Liver (tissue), 9 donors: ENCODE results near the gene EML6. TPM values are rescaled to one million over a fixed set of nuclear protein-coding genes. Genes with fewer than 3 reads are reported as not detected.
A peak's percentile ranks its signal among the peaks of the same experiment; 100 is the strongest.

Source experiments
- DNase-seq: peaks from one replicate; pipeline ENCODE4 v3.0.0-alpha.2; 2017; ENCODE audit warnings: low spot score
- H3K27ac ChIP-seq, 2 donors: one replicate each; pipeline ENCODE4 v1.7.0; 2013; ENCODE audit warnings: inconsistent platforms in 2 of 2, low read length in 2 of 2, control low read depth in 1 of 2, low read depth in 1 of 2, mild to moderate bottlenecking in 1 of 2
- H3K27me3 ChIP-seq, 4 donors: one replicate each; pipeline versions ENCODE4 v1.6.1 to v1.7.0; 2013; ENCODE audit warnings: low read length in 3 of 4, inconsistent platforms in 1 of 4, mild to moderate bottlenecking in 1 of 4, moderate library complexity in 1 of 4; ENCODE audit not compliant: control insufficient read depth in 4 of 4, insufficient read depth in 4 of 4
- H3K36me3 ChIP-seq, 4 donors: one replicate each; pipeline versions ENCODE4 v1.6.1 to v1.7.0; 2013; ENCODE audit warnings: low read length in 3 of 4, mild to moderate bottlenecking in 3 of 4, low read depth in 1 of 4, moderate library complexity in 1 of 4; ENCODE audit not compliant: control insufficient read depth in 4 of 4, insufficient read depth in 3 of 4
- H3K4me1 ChIP-seq, 4 donors: one replicate each; pipeline versions ENCODE4 v1.6.1 to v1.7.0; 2013; ENCODE audit warnings: low read length in 3 of 4, mild to moderate bottlenecking in 3 of 4, moderate library complexity in 1 of 4; ENCODE audit not compliant: control insufficient read depth in 4 of 4, insufficient read depth in 4 of 4
- H3K4me3 ChIP-seq, 3 donors: one replicate each; pipeline versions ENCODE4 v1.6.1 to v1.7.0; 2013; ENCODE audit warnings: low read length in 3 of 3, control low read depth in 1 of 3, low read depth in 1 of 3, mild to moderate bottlenecking in 1 of 3
- H3K9ac ChIP-seq, 2 donors: one replicate each; pipeline ENCODE4 v1.7.0; 2013; ENCODE audit warnings: low read length in 2 of 2, mild to moderate bottlenecking in 2 of 2, moderate library complexity in 2 of 2, control low read depth in 1 of 2, low read depth in 1 of 2
- H3K9me3 ChIP-seq, 4 donors: one replicate each; pipeline versions ENCODE4 v1.6.1 to v1.7.0; 2013; ENCODE audit warnings: low read length in 3 of 4; ENCODE audit not compliant: control insufficient read depth in 4 of 4
- FOXA1 ChIP-seq: IDR thresholded peaks from 2 replicates; pipeline ENCODE4 v1.6.1; 2016; ENCODE audit warnings: antibody characterized with exemption
- GABPA ChIP-seq, 2 donors: IDR thresholded peaks in 1 of 2; conservative IDR thresholded peaks in 1 of 2; 2 replicates each; pipeline ENCODE4 v1.6.1; 2016; ENCODE audit warnings: antibody characterized with exemption in 2 of 2, mild to moderate bottlenecking in 1 of 2, moderate library complexity in 1 of 2
- HNF4A ChIP-seq, 2 donors: conservative IDR thresholded peaks; 2 replicates each; pipeline ENCODE4 v1.6.1; 2016; ENCODE audit warnings: antibody characterized with exemption in 2 of 2, mild to moderate bottlenecking in 2 of 2
- JUND ChIP-seq, 2 donors: IDR thresholded peaks; 2 replicates each; pipeline ENCODE4 v1.6.1; 2016; ENCODE audit warnings: antibody characterized with exemption in 2 of 2
- NR2F2 ChIP-seq: IDR thresholded peaks from 2 replicates; pipeline ENCODE4 v1.6.1; 2016; ENCODE audit warnings: antibody characterized with exemption
- RAD21 ChIP-seq, 2 donors: IDR thresholded peaks; 2 replicates each; pipeline ENCODE4 v1.6.1; 2016; ENCODE audit warnings: antibody characterized with exemption in 2 of 2, mild to moderate bottlenecking in 2 of 2
- RXRA ChIP-seq, 2 donors: IDR thresholded peaks; 2 replicates each; pipeline ENCODE4 v1.6.1; 2017 to 2018; ENCODE audit warnings: antibody characterized with exemption in 2 of 2, mild to moderate bottlenecking in 1 of 2
- SP1 ChIP-seq: IDR thresholded peaks from 2 replicates; pipeline ENCODE4 v1.6.1; 2018; ENCODE audit warnings: antibody characterized with exemption, mild to moderate bottlenecking
- TAF1 ChIP-seq: conservative IDR thresholded peaks from 2 replicates; pipeline ENCODE4 v1.6.1; 2016; ENCODE audit warnings: antibody characterized with exemption, mild to moderate bottlenecking
- YY1 ChIP-seq: IDR thresholded peaks from 2 replicates; pipeline ENCODE4 v1.6.1; 2016; ENCODE audit warnings: antibody characterized with exemption, mild to moderate bottlenecking
- WGBS: extraction: QIAGEN DNeasy Blood & Tissue Kit; methylation state at CpG from one replicate; pipeline ENCODE4 v1.1.7; 2013; 5-methylcytosine and 5-hydroxymethylcytosine counted together
- polyA plus RNA-seq, 2 donors: library from polyadenylated mRNA; stranded (reverse) in 1 of 2; unstranded in 1 of 2; fragments of 200-250 nt in 1 of 2; fragments of >200 nt in 1 of 2; fragmentation: Nextera tagmentation in 1 of 2; extraction: Ambion mirVana in 1 of 2; gene quantifications; one replicate each; pipeline versions ENCODE4 v1.2.1 to v1.2.3, GENCODE V29; 2013 to 2015
- total RNA-seq, 2 donors: library from RNA; depleted of rRNA; stranded (reverse); fragments of >200 nt; gene quantifications; one replicate each; pipeline ENCODE4 v1.2.3, GENCODE V29; 2014
- TF ChIP-seq, protein P1 (sequence below): IDR thresholded peaks from 2 replicates; pipeline ENCODE4 v1.6.1; 2016; ENCODE audit warnings: antibody characterized with exemption, mild to moderate bottlenecking
- TF ChIP-seq, protein P2 (sequence below): IDR thresholded peaks from 2 replicates; pipeline ENCODE4 v1.6.1; 2016; ENCODE audit warnings: antibody characterized with exemption
- TF ChIP-seq, protein P3 (sequence below): fragments of 150-350 bp; IDR thresholded peaks from 2 replicates; pipeline ENCODE4 v1.5.1; 2017; ENCODE audit warnings: improper control_type of control experiment, low read depth, low read length; ENCODE audit not compliant: missing input control
- TF ChIP-seq, protein P4 (sequence below): IDR thresholded peaks from 2 replicates; pipeline ENCODE4 v1.6.1; 2016; ENCODE audit warnings: antibody characterized with exemption
- TF ChIP-seq, protein P5 (sequence below): IDR thresholded peaks from 2 replicates; pipeline ENCODE4 v1.6.1; 2016; ENCODE audit warnings: antibody characterized with exemption
- donor health status: healthy.
- donor health status: healthy.
- donor health status: healthy.
- donor health status: healthy.
- donor health status: healthy.

The EML6 gene
- total and polyA plus RNA-seq, 4 donors: 0.33 to 3.0 (median 1.4) TPM

DNA sequence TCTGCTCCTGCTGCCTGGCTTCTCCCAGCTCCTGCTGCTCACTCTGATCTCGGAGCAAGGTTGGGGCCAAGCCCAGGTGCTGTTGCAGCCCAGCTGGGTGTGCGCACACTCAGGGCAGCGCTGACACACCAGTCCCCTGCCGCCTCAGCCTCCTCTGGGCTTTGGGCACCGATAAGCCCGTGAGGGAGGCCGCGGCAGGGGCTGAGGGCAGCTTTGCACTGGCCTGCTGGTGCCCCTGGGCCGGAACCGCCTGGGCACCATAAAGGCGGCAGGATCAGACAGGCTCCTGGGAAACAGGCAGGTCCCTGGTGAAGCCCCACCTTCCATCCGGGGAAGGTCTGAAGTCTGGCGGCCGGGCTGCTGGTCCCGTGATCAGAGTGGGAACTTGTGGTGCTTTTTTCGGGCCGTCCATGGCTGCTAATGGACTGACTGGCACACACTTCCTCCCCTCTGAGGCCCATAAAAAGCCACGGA, 14.1 kb upstream of the EML6 start:
- peak; percentile 52 for DNase-seq
- Histone ChIP-seq H3K9me3 (no peaks in the 10 kb centered on the region), H3K27ac (peak overlapping the region; percentile 8 to 50), H3K4me3 (peak overlapping the region; percentile 55 to 66 (median 56)), H3K9ac (peak overlapping the region in 1 of 2 donors; percentile 0), H3K4me1 (peaks cover 0 to 14% (median 6%) of the 10 kb centered on the region in 4 donors), H3K27me3 (no peaks in the 10 kb centered on the region), H3K36me3 (no peaks in the 10 kb centered on the region)
- 13% methylated on average over 18 of the region's 18 CpGs for WGBS
- TF ChIP-seq SP1 (peak; percentile 7), YY1 (peak; percentile 79), HNF4A (conservative IDR thresholded peaks at IDR 0.05) (peak; percentile 33 to 64), TAF1 (peak; percentile 5), GABPA (IDR thresholded peaks at IDR 0.05 in 1 of 2, conservative IDR thresholded peaks at IDR 0.05 in 1 of 2) (no peak), NR2F2 (no peak), RXRA (IDR thresholded peaks at IDR 0.05) (no peak)
- TF ChIP-seq, protein P1, sequence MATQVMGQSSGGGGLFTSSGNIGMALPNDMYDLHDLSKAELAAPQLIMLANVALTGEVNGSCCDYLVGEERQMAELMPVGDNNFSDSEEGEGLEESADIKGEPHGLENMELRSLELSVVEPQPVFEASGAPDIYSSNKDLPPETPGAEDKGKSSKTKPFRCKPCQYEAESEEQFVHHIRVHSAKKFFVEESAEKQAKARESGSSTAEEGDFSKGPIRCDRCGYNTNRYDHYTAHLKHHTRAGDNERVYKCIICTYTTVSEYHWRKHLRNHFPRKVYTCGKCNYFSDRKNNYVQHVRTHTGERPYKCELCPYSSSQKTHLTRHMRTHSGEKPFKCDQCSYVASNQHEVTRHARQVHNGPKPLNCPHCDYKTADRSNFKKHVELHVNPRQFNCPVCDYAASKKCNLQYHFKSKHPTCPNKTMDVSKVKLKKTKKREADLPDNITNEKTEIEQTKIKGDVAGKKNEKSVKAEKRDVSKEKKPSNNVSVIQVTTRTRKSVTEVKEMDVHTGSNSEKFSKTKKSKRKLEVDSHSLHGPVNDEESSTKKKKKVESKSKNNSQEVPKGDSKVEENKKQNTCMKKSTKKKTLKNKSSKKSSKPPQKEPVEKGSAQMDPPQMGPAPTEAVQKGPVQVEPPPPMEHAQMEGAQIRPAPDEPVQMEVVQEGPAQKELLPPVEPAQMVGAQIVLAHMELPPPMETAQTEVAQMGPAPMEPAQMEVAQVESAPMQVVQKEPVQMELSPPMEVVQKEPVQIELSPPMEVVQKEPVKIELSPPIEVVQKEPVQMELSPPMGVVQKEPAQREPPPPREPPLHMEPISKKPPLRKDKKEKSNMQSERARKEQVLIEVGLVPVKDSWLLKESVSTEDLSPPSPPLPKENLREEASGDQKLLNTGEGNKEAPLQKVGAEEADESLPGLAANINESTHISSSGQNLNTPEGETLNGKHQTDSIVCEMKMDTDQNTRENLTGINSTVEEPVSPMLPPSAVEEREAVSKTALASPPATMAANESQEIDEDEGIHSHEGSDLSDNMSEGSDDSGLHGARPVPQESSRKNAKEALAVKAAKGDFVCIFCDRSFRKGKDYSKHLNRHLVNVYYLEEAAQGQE: peak; percentile 55

DNA sequence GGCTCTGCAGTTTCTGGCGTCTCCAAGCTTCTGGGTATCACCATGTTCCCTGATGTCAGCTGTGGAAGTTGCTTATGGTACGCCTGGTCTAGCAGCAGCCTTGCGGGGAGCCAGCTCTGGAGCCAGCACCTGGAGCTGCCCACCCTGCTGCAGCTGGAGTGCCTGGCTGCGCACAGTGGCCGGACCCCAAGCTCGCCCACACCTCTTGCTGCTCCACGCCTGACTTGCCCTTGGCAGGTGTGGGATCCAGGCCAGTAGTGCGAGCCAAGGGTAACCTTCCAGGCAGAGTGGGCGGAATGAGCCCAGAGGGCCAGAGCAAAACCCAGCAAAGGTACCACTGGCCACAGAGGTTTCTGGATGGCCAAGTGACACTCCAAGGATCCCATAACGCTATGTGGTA, 13.2 kb upstream of the EML6 start:
- Histone ChIP-seq H3K4me1 (peaks cover 0 to 12% (median 6%) of the 10 kb centered on the region in 4 donors), H3K27ac (no peak overlapping the region), H3K4me3 (no peak overlapping the region), H3K36me3 (no peaks in the 10 kb centered on the region), H3K9ac (no peak overlapping the region), H3K9me3 (no peaks in the 10 kb centered on the region), H3K27me3 (no peaks in the 10 kb centered on the region)
- WGBS: 87% methylated on average over 10 of the region's 10 CpGs
- TF ChIP-seq RXRA (IDR thresholded peaks at IDR 0.05): no peak
- no peak for DNase-seq

DNA sequence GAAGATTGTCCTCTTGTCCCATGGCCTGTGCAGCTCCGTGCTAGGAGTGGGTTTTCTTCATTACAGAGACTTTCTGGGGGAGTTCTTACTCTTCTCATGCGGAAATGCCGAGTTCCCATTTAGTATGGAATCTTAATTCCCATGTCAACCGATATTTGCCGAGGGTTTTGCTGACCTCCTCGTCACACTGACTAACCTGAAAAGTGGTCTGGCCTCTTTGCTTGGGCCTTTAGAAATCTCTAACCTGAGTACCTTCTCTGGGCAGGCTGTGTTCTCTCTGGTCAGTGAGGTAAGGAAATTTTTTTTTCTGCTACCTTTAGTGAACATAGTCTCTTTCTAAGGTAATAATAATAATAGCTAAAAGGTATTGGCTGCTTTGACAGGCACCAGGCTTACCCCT, 10.9 kb upstream of the EML6 start:
- WGBS: 95% methylated on average over 6 of the region's 6 CpGs
- H3K27ac ChIP-seq: no peak overlapping the region
- TF ChIP-seq FOXA1 (no peak), JUND (IDR thresholded peaks at IDR 0.05) (no peak), NR2F2 (no peak), YY1 (no peak), HNF4A (conservative IDR thresholded peaks at IDR 0.05) (no peak), TAF1 (no peak), RXRA (IDR thresholded peaks at IDR 0.05) (no peak), RAD21 (IDR thresholded peaks at IDR 0.05) (no peak), GABPA (IDR thresholded peaks at IDR 0.05 in 1 of 2, conservative IDR thresholded peaks at IDR 0.05 in 1 of 2) (no peak)
- TF ChIP-seq, protein P2, sequence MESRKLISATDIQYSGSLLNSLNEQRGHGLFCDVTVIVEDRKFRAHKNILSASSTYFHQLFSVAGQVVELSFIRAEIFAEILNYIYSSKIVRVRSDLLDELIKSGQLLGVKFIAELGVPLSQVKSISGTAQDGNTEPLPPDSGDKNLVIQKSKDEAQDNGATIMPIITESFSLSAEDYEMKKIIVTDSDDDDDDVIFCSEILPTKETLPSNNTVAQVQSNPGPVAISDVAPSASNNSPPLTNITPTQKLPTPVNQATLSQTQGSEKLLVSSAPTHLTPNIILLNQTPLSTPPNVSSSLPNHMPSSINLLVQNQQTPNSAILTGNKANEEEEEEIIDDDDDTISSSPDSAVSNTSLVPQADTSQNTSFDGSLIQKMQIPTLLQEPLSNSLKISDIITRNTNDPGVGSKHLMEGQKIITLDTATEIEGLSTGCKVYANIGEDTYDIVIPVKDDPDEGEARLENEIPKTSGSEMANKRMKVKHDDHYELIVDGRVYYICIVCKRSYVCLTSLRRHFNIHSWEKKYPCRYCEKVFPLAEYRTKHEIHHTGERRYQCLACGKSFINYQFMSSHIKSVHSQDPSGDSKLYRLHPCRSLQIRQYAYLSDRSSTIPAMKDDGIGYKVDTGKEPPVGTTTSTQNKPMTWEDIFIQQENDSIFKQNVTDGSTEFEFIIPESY: no peak
- TF ChIP-seq, protein P1: no peak
- TF ChIP-seq, protein P3, sequence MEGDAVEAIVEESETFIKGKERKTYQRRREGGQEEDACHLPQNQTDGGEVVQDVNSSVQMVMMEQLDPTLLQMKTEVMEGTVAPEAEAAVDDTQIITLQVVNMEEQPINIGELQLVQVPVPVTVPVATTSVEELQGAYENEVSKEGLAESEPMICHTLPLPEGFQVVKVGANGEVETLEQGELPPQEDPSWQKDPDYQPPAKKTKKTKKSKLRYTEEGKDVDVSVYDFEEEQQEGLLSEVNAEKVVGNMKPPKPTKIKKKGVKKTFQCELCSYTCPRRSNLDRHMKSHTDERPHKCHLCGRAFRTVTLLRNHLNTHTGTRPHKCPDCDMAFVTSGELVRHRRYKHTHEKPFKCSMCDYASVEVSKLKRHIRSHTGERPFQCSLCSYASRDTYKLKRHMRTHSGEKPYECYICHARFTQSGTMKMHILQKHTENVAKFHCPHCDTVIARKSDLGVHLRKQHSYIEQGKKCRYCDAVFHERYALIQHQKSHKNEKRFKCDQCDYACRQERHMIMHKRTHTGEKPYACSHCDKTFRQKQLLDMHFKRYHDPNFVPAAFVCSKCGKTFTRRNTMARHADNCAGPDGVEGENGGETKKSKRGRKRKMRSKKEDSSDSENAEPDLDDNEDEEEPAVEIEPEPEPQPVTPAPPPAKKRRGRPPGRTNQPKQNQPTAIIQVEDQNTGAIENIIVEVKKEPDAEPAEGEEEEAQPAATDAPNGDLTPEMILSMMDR: no peak
- TF ChIP-seq, protein P4, sequence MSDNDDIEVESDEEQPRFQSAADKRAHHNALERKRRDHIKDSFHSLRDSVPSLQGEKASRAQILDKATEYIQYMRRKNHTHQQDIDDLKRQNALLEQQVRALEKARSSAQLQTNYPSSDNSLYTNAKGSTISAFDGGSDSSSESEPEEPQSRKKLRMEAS: no peak
- TF ChIP-seq, protein P5, sequence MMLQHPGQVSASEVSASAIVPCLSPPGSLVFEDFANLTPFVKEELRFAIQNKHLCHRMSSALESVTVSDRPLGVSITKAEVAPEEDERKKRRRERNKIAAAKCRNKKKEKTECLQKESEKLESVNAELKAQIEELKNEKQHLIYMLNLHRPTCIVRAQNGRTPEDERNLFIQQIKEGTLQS: no peak

More for the DNA sequence above, 10.9 kb upstream of the EML6 start:
- H3K9me3 ChIP-seq: no peaks in the 10 kb centered on the region
- no peak for DNase-seq
- no peak overlapping the region for H3K9ac ChIP-seq
- H3K4me3 ChIP-seq: no peak overlapping the region
- no peaks in the 10 kb centered on the region for H3K36me3 ChIP-seq
- H3K27me3 ChIP-seq: no peaks in the 10 kb centered on the region
- peaks cover 0 to 12% (median 6%) of the 10 kb centered on the region in 4 donors for H3K4me1 ChIP-seq
